ENCODE data around the gene FEZ2. TPM values are rescaled to one million over a fixed set of nuclear protein-coding genes. Genes with fewer than 3 reads are reported as not detected.

Gene FEZ2
- total RNA-seq, 1 experiment from 2014 or later = 14.8 TPM

DNA sequence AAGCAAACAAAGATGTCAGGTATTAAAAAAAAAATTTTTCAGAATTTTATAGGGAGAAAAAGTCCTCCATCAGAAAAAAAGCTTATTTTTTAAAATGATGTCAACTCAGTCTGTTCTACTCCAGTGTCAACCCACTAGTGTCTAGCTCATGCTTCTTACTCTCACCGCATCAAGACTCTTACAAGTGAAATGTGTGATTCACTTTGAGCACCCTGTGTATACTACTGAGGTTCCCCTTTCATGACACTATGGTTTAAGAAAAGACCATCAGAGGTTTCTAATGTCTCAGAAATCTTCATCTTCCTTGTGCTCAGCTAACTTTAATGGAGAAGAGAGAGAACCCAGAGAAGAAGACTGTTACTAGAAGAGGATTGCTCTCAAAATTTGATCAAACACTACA is 43.4 kb downstream of the FEZ2 start:
- Histone ChIP-seq H3K4me2 (ENCODE audit: low read length) (no peak overlapping the region), H3K4me1 (ENCODE audit: control insufficient read depth in 1 of 2, insufficient read depth in 2 of 2, low read length in 2 of 2) (peaks cover 0 to 5% of the 10 kb centered on the region in 2 experiments; a peak in 2 of 4 replicates), H3K27ac (ENCODE audit: low read depth, low read length) (no peak overlapping the region), H3K9me2 (ENCODE audit: insufficient read depth) (no peaks in the 10 kb centered on the region), H3K9ac (ENCODE audit: low read length) (no peak overlapping the region), H3K79me2 (ENCODE audit: insufficient read depth, low read length) (peaks cover 5% of the 10 kb centered on the region), H2AFZ (ENCODE audit: low read depth, low read length, poor library complexity, severe bottlenecking) (no peak overlapping the region), H4K20me1 (ENCODE audit: insufficient read depth) (no peaks in the 10 kb centered on the region), H3K9me3 (ENCODE audit: control insufficient read depth in 1 of 2, insufficient read depth in 1 of 2, low read depth in 1 of 2, low read length in 2 of 2) (no peaks in the 10 kb centered on the region), H3K36me3 (ENCODE audit: control insufficient read depth in 1 of 2, insufficient read depth in 2 of 2, low read length in 2 of 2) (peaks cover 14 to 17% of the 10 kb centered on the region in 2 experiments; a peak in 3 of 4 replicates), H3K27me3 (ENCODE audit: insufficient read depth, low read length) (no peaks in the 10 kb centered on the region), H3K4me3 (replicated peaks in 1 of 2; ENCODE audit: low read depth in 1 of 2, low read length in 2 of 2) (no peak overlapping the region)
- DNase-seq (ENCODE audit: low read depth, low spot score) (no peak), ATAC-seq (no peak)
- no TSS peak for BruUV-seq (replicated peaks)
- intact Hi-C loops (cut with micrococcal nuclease) = loop anchor here (5.0 kb wide), 1 partner anchor 118 kb away; no protein-coding TSS in a partner anchor
- ChIA-PET CTCF (interaction anchor here (1.2 kb wide), 1 partner anchor 10 kb away, joined by 4 read pairs; no protein-coding TSS in a partner anchor), RAD21 (ENCODE audit: low non-redundant PET in 1 of 2, low total read pairs in 2 of 2, uncharacterized antibody in 2 of 2, unreplicated experiment in 2 of 2) (no interaction called here), POLR2A (no interaction called here)
- no peak for TF ChIP-seq ATF3 (IDR thresholded peaks at IDR 0.05)
- no peak for TF ChIP-seq FOSL1 (IDR thresholded peaks at IDR 0.05; ENCODE audit: low read depth)
- no peak for TF ChIP-seq POLR2AphosphoS5 (IDR thresholded peaks at IDR 0.05; ENCODE audit: low read depth, low read length)
- TF ChIP-seq ZBTB33 (IDR thresholded peaks at IDR 0.05; ENCODE audit: extremely low read depth, insufficient replicate concordance, low read length) = no peak
- no peak for TF ChIP-seq ZFX (IDR thresholded peaks at IDR 0.05)

- Histone ChIP-seq H3K4me1 (ENCODE audit: control insufficient read depth in 1 of 2, insufficient read depth in 2 of 2, low read length in 2 of 2) (no peaks in the 10 kb centered on the region), H3K36me3 (ENCODE audit: control insufficient read depth in 1 of 2, insufficient read depth in 2 of 2, low read length in 2 of 2) (peaks cover 14 to 20% of the 10 kb centered on the region in 2 experiments; a peak in 3 of 4 replicates), H3K79me2 (ENCODE audit: insufficient read depth, low read length) (no peaks in the 10 kb centered on the region; the same call in 1 of the 2 replicates), H3K27ac (ENCODE audit: low read depth, low read length) (no peak overlapping the region), H3K27me3 (ENCODE audit: insufficient read depth, low read length) (no peaks in the 10 kb centered on the region), H4K20me1 (ENCODE audit: insufficient read depth) (no peaks in the 10 kb centered on the region), H2AFZ (ENCODE audit: low read depth, low read length, poor library complexity, severe bottlenecking) (no peak overlapping the region), H3K4me2 (ENCODE audit: low read length) (no peak overlapping the region), H3K9me2 (ENCODE audit: insufficient read depth) (no peaks in the 10 kb centered on the region), H3K9me3 (ENCODE audit: control insufficient read depth in 1 of 2, insufficient read depth in 1 of 2, low read depth in 1 of 2, low read length in 2 of 2) (no peaks in the 10 kb centered on the region), H3K4me3 (replicated peaks in 1 of 2; ENCODE audit: low read depth in 1 of 2, low read length in 2 of 2) (no peak overlapping the region), H3K9ac (ENCODE audit: low read length) (no peak overlapping the region)
- POLR2A ChIA-PET = no interaction called here
- no TSS peak for BruUV-seq (replicated peaks)
- RAD21 ChIA-PET (ENCODE audit: low non-redundant PET in 1 of 2, low total read pairs in 2 of 2, uncharacterized antibody in 2 of 2, unreplicated experiment in 2 of 2) = no interaction called here
- ATAC-seq (no peak), DNase-seq (ENCODE audit: low read depth, low spot score) (no peak)
- intact Hi-C loops (cut with micrococcal nuclease) = loop anchor here (5.0 kb wide), 1 partner anchor 119 kb away; no protein-coding TSS in a partner anchor
- CTCF ChIA-PET = interaction anchor here (1.2 kb wide), 1 partner anchor 9 kb away, joined by 4 read pairs; no protein-coding TSS in a partner anchor
- TF ChIP-seq YY1 (IDR thresholded peaks at IDR 0.05; ENCODE audit: extremely low read depth, insufficient replicate concordance, low read depth, low read length) = no peak
- no peak for TF ChIP-seq EZH2 (IDR thresholded peaks at IDR 0.05)
- TF ChIP-seq JUND (IDR thresholded peaks at IDR 0.05) = no peak
- no peak for TF ChIP-seq ZBTB33 (IDR thresholded peaks at IDR 0.05; ENCODE audit: extremely low read depth, insufficient replicate concordance, low read length)
- no peak for TF ChIP-seq POLR2A (IDR thresholded peaks at IDR 0.05; ENCODE audit: borderline replicate concordance, extremely low read depth, insufficient read depth, insufficient read length)
- TF ChIP-seq SRF (IDR thresholded peaks at IDR 0.05; ENCODE audit: low read depth) = no peak
- TF ChIP-seq CTCF (IDR thresholded peaks at IDR 0.05 in 2 of 3, conservative IDR thresholded peaks at IDR 0.05 in 1 of 3; ENCODE audit: borderline replicate concordance in 1 of 3, insufficient read depth in 1 of 3, low read depth in 2 of 3, low read length in 2 of 3) = no peak
- no peak for TF ChIP-seq SIN3A (IDR thresholded peaks at IDR 0.05; ENCODE audit: low read depth)
- TF ChIP-seq RAD21 (IDR thresholded peaks at IDR 0.05; ENCODE audit: low read depth) = no peak
- TF ChIP-seq FOSL1 (IDR thresholded peaks at IDR 0.05; ENCODE audit: low read depth) = no peak
- TF ChIP-seq EZH2phosphoT487 (IDR thresholded peaks at IDR 0.05; ENCODE audit: borderline replicate concordance) = no peak
These were observed 44.3 kb downstream of the FEZ2 start for GRCh38 chr2:36553683-36554082.
